Right lobe of liver (tissue), 6 donors: ENCODE data around the gene RPL28. TPM values are rescaled to one million over a fixed set of nuclear protein-coding genes. Genes with fewer than 3 reads are reported as not detected.
"Not testable (repeated sequence)": the region's sequence is repeated elsewhere in the genome, so short reads cannot be mapped to it uniquely, and the experiment has no call there.

Experiments used
- ATAC-seq, 4 donors: fragments of 200-7000 bp; cut with Tn5 transposase; one replicate each; pipeline ENCODE4 v1.9.1; 2020; ENCODE audit warnings: mild to moderate bottlenecking in 4 of 4, moderate library complexity in 4 of 4
- DNase-seq, 3 donors: peaks; one replicate each; pipeline ENCODE4 v3.0.0-alpha.2; 2020
- H3K27ac ChIP-seq, 3 donors: fragments of 200-600 bp; one replicate each; pipeline ENCODE4 v1.8.0; 2022
- H3K27me3 ChIP-seq, 2 donors: fragments of 200-600 bp; one replicate each; pipeline ENCODE4 v1.8.0; 2022
- H3K36me3 ChIP-seq, 4 donors: fragments of 200-600 bp; sonication (generic) in 1 of 4; one replicate each; pipeline versions ENCODE4 v1.5.1 to v1.8.0; 2017 to 2022; ENCODE audit warnings: control low read depth in 1 of 4
- H3K4me1 ChIP-seq, 4 donors: fragments of 200-600 bp; sonication (generic) in 1 of 4; one replicate each; pipeline versions ENCODE4 v1.5.1 to v1.8.0; 2017 to 2022; ENCODE audit warnings: control low read depth in 1 of 4
- H3K4me3 ChIP-seq, 3 donors: fragments of 200-600 bp; one replicate each; pipeline ENCODE4 v1.8.0; 2022
- H3K9me3 ChIP-seq, 4 donors: fragments of 200-600 bp; sonication (generic) in 1 of 4; one replicate each; pipeline versions ENCODE4 v1.5.1 to v1.8.0; 2017 to 2022; ENCODE audit warnings: control low read depth in 1 of 4
- CTCF ChIP-seq, 4 donors: fragments of 200-600 bp in 3 of 4; fragments of 450-650 bp in 1 of 4; IDR thresholded peaks; one replicate each; pipeline versions ENCODE4 v1.5.1 to v1.8.0; 2016 to 2022; ENCODE audit warnings: antibody characterized with exemption in 4 of 4, mild to moderate bottlenecking in 2 of 4
- POLR2A ChIP-seq: fragments of 450-650 bp; IDR thresholded peaks from one replicate; pipeline ENCODE4 v1.6.1; 2017; ENCODE audit warnings: antibody characterized with exemption, mild to moderate bottlenecking
- WGBS: methylation state at CpG from one replicate; pipeline ENCODE4 v1.1.6; 2018; ENCODE audit warnings: low coverage, low lambda C conversion rate; ENCODE audit not compliant: insufficient coverage; ENCODE audit errors: missing lambda C conversion rate; 5-methylcytosine and 5-hydroxymethylcytosine counted together
- intact Hi-C, 2 donors: fragments of 100-400 bp; cut with DNase I; formaldehyde crosslinking; loops; one replicate each; pipeline versions ENCODE4 v1.11.2 to v1.14.1; 2022
- total RNA-seq, 6 experiments: library from RNA; depleted of rRNA in 2 of 6; stranded (reverse); fragments of >200 nt in 2 of 6; fragmentation: NEBNext Ultra II Directional in 3 of 6; extraction: Animal tissue kit (Norgen Biotek cat#: 25700) in 3 of 6; gene quantifications; one replicate each; pipeline versions ENCODE4 v1.1.0 to v1.2.4, GENCODE V29; 2016 to 2023
- donor health status: DM: no; HTN: yes; CAD: no.
- donor health status: DM: no; HTN: no; CAD: no.
- donor health status: DM: no; HTN: no; CAD: no.
- donor health status: DM: no; HTN: yes; CAD: no.
- donor health status: DM: no; HTN: yes; CAD: no.

Gene RPL28
- total RNA-seq, 6 experiments from 2014 or later: 305 to 530 (median 455) TPM

- no peak for ATAC-seq
- H3K4me3 ChIP-seq: no peak overlapping the region
- intact Hi-C loops: loop anchor here in 1 of 2 donors (10.0 kb wide), 1 partner anchor 101 kb away; no protein-coding TSS in a partner anchor
- no peak for DNase-seq
- 84% methylated on average over 5 of the region's 5 CpGs for WGBS
- H3K36me3 ChIP-seq: peaks cover 0 to 17% (median 3%) of the 10 kb centered on the region in 4 donors
- H3K4me1 ChIP-seq: peaks cover 0 to 2% (median 0%) of the 10 kb centered on the region in 4 donors
- no peak overlapping the region for H3K27ac ChIP-seq
- no peak for TF ChIP-seq POLR2A
- H3K9me3 ChIP-seq: no peaks in the 10 kb centered on the region
- no peaks in the 10 kb centered on the region for H3K27me3 ChIP-seq
Measured at GRCh38 chr19:55405638-55406037, 19.9 kb downstream of the RPL28 start.

GRCh38 chr19:55406091-55406825 lies 20.5 kb downstream of the RPL28 start:
- DNase-seq (no peak), ATAC-seq (no peak)
- Histone ChIP-seq H3K27ac (no peak overlapping the region), H3K27me3 (no peaks in the 10 kb centered on the region), H3K4me3 (no peak overlapping the region), H3K4me1 (peaks cover 0 to 2% (median 0%) of the 10 kb centered on the region in 4 donors), H3K36me3 (peaks cover 0 to 17% (median 3%) of the 10 kb centered on the region in 4 donors), H3K9me3 (no peaks in the 10 kb centered on the region)
- TF ChIP-seq CTCF (IDR thresholded peaks at IDR 0.05): no peak
- TF ChIP-seq POLR2A: no peak
- WGBS: 76% methylated on average over 13 of the region's 14 CpGs
- intact Hi-C loops: loop anchor here in 1 of 2 donors (10.0 kb wide), 1 partner anchor 101 kb away; no protein-coding TSS in a partner anchor

GRCh38 chr19:55406826-55407549 lies 21.3 kb downstream of the RPL28 start:
- DNase-seq: peak in 2 of 3 donors; percentile 50 to 65
- peaks cover 0 to 2% (median 0%) of the 10 kb centered on the region in 4 donors for H3K4me1 ChIP-seq
- 25% methylated on average over 2 of the region's 35 CpGs for WGBS
- peak in 1 of 4 donors; percentile 1 for ATAC-seq
- H3K36me3 ChIP-seq: peaks cover 0 to 14% (median 3%) of the 10 kb centered on the region in 4 donors
- H3K9me3 ChIP-seq: no peaks in the 10 kb centered on the region
- peak overlapping the region; percentile 71 to 88 (median 83) for H3K4me3 ChIP-seq
- intact Hi-C loops: loop anchor here in 1 of 2 donors (10.0 kb wide), 1 partner anchor 102 kb away; no protein-coding TSS in a partner anchor
- no peak for TF ChIP-seq POLR2A
- TF ChIP-seq CTCF (IDR thresholded peaks at IDR 0.05): no peak
- peak overlapping the region; percentile 90 to 95 (median 92) for H3K27ac ChIP-seq
- H3K27me3 ChIP-seq: no peaks in the 10 kb centered on the region

- H3K27ac ChIP-seq: peak within 1 kb of the TSS; percentile 90 to 95 (median 92)
- H3K4me1 ChIP-seq, H3K27me3 ChIP-seq, DNase-seq, H3K9me3 ChIP-seq, ATAC-seq: not testable (repeated sequence)
- H3K4me3 ChIP-seq: peak within 1 kb of the TSS; percentile 71 to 88 (median 83)
- TF ChIP-seq POLR2A: peak; percentile 99
- intact Hi-C loops: loop anchor here in 1 of 2 donors (10.0 kb wide), 1 partner anchor 103 kb away; no protein-coding TSS in a partner anchor
- H3K36me3 ChIP-seq: peaks cover 0 to 12% (median 1%) of the 10 kb centered on the region in 4 donors
- WGBS: 0% methylated on average over 3 of the region's 36 CpGs
Measured at GRCh38 chr19:55407550-55407799, 21.7 kb downstream of the RPL28 start, which contains the start of gene UBE2S. Gene UBE2S (minus strand): TSS chr19:55407788. CDS start chr19:55407589, 199 bp downstream.

- Histone ChIP-seq H3K27ac (peak overlapping the region; percentile 90 to 95 (median 92)), H3K9me3 (no peaks in the 10 kb centered on the region), H3K36me3 (peaks cover 0 to 10% (median 1%) of the 10 kb centered on the region in 4 donors), H3K4me3 (peak overlapping the region; percentile 71 to 88 (median 83)), H3K27me3 (no peaks in the 10 kb centered on the region), H3K4me1 (peaks cover 0 to 2% (median 0%) of the 10 kb centered on the region in 4 donors)
- WGBS: under 1% methylated on average over 41 of the region's 72 CpGs
- intact Hi-C loops: loop anchor here in 1 of 2 donors (10.0 kb wide), 1 partner anchor 103 kb away; no protein-coding TSS in a partner anchor
- TF ChIP-seq CTCF (IDR thresholded peaks at IDR 0.05) (no peak), POLR2A (no peak)
- DNase-seq: peak; percentile 98 to 99 (median 99)
- peak; percentile 97 for ATAC-seq
Measured at GRCh38 chr19:55407800-55408532, 22.2 kb downstream of the RPL28 start.
